OCI-LY1 (cell line): Measurements from ENCODE around the gene FARSA.

Experiments
- H2AFZ ChIP-seq: fragments of 200-600 bp; sonication (generic), shearing (Covaris generic); 2 replicates; pipeline ENCODE4 v1.6.0; 2014; ENCODE audit warnings: antibody characterized with exemption, mild to moderate bottlenecking, low read length
- H3F3A ChIP-seq: fragments of 200-600 bp; sonication (generic), shearing (Covaris generic); 2 replicates; pipeline ENCODE4 v1.6.0; 2014; ENCODE audit warnings: mild to moderate bottlenecking, antibody characterized with exemption, low read length, moderate library complexity; ENCODE audit not compliant: insufficient read depth
- H3K27ac ChIP-seq: fragments of 200-600 bp; sonication (generic); 2 replicates; pipeline ENCODE4 v1.5.1; 2014; ENCODE audit warnings: low read length, mixed run types, mild to moderate bottlenecking, low read depth; ENCODE audit not compliant: poor library complexity, severe bottlenecking
- H3K27me3 ChIP-seq: fragments of 200-600 bp; sonication (generic); 2 replicates; pipeline ENCODE4 v1.6.0; 2014; ENCODE audit warnings: antibody characterized with exemption, mild to moderate bottlenecking, low read length, moderate library complexity; ENCODE audit not compliant: insufficient read depth
- H3K36me3 ChIP-seq: fragments of 200-600 bp; sonication (generic); 2 replicates; pipeline ENCODE4 v1.6.1; 2014; ENCODE audit warnings: mild to moderate bottlenecking, antibody characterized with exemption, low read length, moderate library complexity, mixed read lengths; ENCODE audit not compliant: insufficient read depth
- H3K4me1 ChIP-seq: fragments of 200-600 bp; sonication (generic); 2 replicates; pipeline ENCODE4 v1.5.1; 2014; ENCODE audit warnings: mild to moderate bottlenecking, low read length, moderate library complexity; ENCODE audit not compliant: insufficient read depth, severe bottlenecking
- H3K4me2 ChIP-seq: fragments of 200-600 bp; sonication (generic), shearing (Covaris generic); 2 replicates; pipeline ENCODE4 v1.6.1; 2014; ENCODE audit warnings: low read length
- H3K4me3 ChIP-seq: fragments of 200-600 bp; sonication (generic); 2 replicates; pipeline ENCODE4 v1.5.1; 2014; ENCODE audit warnings: low read length, low read depth, mild to moderate bottlenecking, mixed read lengths; ENCODE audit not compliant: poor library complexity, severe bottlenecking
- H3K79me2 ChIP-seq: fragments of 200-600 bp; shearing (Covaris generic); 2 replicates; pipeline ENCODE4 v1.6.1; 2016; ENCODE audit warnings: mixed run types, low read length, mixed read lengths; ENCODE audit not compliant: insufficient read depth
- H3K9ac ChIP-seq: fragments of 200-600 bp; sonication (generic), shearing (Covaris generic); 2 replicates; pipeline ENCODE4 v1.6.1; 2014; ENCODE audit warnings: mild to moderate bottlenecking, low read length, mixed read lengths
- H3K9me2 ChIP-seq: fragments of 200-600 bp; sonication (generic), shearing (Covaris generic); 2 replicates; pipeline ENCODE4 v1.6.1; 2014; ENCODE audit warnings: low read depth, mild to moderate bottlenecking, low read length, mixed read lengths
- H3K9me3 ChIP-seq: fragments of 200-600 bp; shearing (Covaris generic); 2 replicates; pipeline ENCODE4 v1.6.1; 2014; ENCODE audit warnings: low read length, mixed read lengths
- H4K20me1 ChIP-seq: fragments of 200-600 bp; sonication (generic), shearing (Covaris generic); 2 replicates; pipeline ENCODE4 v1.6.0; 2016; ENCODE audit warnings: mild to moderate bottlenecking, low read length; ENCODE audit not compliant: insufficient read depth
- EZH2 ChIP-seq: fragments of 200-600 bp; sonication (generic), shearing (Covaris generic); IDR thresholded peaks from 2 replicates; pipeline ENCODE4 v1.8.0; 2017; ENCODE audit warnings: borderline replicate concordance, mixed run types, mild to moderate bottlenecking, antibody characterized with exemption, low read length, moderate library complexity, mixed read lengths
- TF ChIP-seq, protein P1 (sequence below): fragments of 200-600 bp; sonication (generic), shearing (Covaris generic); IDR thresholded peaks from 2 replicates; pipeline ENCODE4 v1.5.1; 2017; ENCODE audit warnings: mild to moderate bottlenecking, antibody characterized with exemption, low read length, moderate library complexity, mixed read lengths

FARSA gene

DNA sequence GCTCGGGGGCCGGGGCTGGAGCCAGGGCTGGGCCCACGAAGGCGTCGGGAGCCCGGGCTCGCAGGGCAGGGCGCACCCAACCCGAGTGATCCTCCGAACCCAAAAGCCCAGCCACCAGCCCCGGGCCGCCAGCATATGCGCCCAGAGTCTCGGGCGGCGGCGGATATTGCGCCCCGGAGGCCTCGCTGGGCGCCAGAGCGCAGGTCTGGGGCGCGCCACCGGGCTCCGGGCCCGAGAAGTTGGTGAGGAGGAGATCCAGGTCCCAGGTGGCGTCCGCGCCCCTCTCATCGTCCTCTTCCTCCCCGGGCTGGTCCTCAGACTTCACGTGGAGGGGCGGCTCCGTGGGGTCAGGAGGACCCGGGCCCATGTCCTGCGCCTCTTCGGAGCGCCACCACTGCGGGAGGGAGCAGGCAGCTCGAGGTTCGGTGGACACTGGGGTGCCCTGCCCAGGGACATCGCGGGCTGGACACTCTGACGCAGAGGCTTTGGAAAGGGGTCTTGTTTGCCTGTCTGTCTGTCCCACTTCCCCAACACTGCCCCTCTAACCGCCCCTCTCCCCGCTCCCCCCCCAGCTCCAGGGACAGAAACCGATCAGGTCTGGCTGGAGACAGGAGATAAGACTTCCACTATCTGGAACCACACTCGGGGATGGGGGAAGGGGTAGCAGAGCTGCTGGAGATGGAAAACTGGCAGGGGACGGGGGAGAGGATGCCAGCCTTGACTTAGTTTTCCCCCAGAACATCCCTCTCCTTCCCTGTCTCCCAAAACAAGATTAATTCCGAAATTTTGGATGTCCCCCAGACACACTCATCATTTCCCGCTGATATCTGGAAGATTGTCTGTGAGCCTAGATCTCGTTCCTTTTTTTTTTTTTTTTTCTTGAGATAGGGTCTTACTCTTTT, 47.5 kb downstream of the FARSA start:
- Histone ChIP-seq H2AFZ (no peak overlapping the region), H3K9ac (peak overlapping the region; percentile 54), H3K27ac (no peak overlapping the region), H3K27me3 (no peaks in the 10 kb centered on the region), H3K79me2 (no peaks in the 10 kb centered on the region), H3K9me2 (no peaks in the 10 kb centered on the region), H3K4me3 (peak overlapping the region; percentile 61), H4K20me1 (no peaks in the 10 kb centered on the region), H3K4me2 (peak overlapping the region; percentile 76), H3K9me3 (peaks cover 7% of the 10 kb centered on the region; the same call in 1 of the 2 replicates), H3K36me3 (no peaks in the 10 kb centered on the region; the same call in 1 of the 2 replicates), H3F3A (no peaks in the 10 kb centered on the region), H3K4me1 (peaks cover 24% of the 10 kb centered on the region)
- TF ChIP-seq EZH2 = no peak
- TF ChIP-seq, protein P1, sequence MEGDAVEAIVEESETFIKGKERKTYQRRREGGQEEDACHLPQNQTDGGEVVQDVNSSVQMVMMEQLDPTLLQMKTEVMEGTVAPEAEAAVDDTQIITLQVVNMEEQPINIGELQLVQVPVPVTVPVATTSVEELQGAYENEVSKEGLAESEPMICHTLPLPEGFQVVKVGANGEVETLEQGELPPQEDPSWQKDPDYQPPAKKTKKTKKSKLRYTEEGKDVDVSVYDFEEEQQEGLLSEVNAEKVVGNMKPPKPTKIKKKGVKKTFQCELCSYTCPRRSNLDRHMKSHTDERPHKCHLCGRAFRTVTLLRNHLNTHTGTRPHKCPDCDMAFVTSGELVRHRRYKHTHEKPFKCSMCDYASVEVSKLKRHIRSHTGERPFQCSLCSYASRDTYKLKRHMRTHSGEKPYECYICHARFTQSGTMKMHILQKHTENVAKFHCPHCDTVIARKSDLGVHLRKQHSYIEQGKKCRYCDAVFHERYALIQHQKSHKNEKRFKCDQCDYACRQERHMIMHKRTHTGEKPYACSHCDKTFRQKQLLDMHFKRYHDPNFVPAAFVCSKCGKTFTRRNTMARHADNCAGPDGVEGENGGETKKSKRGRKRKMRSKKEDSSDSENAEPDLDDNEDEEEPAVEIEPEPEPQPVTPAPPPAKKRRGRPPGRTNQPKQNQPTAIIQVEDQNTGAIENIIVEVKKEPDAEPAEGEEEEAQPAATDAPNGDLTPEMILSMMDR = no peak; the same call in 1 of the 2 replicates

DNA sequence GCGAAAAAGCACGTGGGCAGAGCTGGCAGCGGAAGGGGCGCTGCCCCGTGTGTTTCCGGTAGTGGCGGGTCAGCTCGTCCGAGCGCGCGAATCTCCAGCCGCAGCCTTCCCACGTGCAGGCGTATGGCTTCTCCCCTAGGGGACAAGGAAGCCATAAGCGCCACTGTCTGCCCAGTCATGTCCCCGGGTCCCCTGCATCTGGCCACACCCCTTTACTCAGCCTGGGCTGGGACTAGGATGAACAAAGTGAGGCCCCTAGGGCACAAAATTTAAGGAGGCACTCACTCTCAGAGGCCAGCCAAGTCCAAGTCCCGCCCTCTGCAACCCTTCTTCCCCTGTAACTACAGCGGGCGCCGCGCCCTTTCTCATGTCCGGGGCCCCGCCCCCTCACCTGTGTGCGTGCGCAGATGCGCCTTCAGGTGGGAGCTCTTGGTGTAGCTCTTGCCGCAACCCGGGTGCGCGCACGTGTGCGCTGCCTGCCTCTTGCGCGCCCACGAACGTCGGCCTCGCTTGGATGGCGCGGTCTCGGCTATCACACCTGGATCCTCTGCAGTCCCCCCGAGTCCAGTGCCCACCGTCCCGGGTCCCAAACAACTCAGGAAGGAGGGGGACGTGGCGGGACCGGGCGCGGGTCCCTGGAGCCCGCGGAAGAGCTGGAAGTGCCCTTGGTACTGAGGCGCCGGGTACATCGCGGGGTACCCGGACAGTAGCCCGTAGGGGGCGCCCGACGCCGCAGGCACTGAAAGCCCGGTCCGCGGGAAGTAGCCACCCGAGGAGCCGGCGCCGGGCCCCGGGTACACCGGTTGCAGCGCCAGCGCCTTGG, 48.4 kb downstream of the FARSA start:
- peak overlapping the region; percentile 54 for H3K9ac ChIP-seq
- H3K27ac ChIP-seq = no peak overlapping the region
- H3K27me3 ChIP-seq = no peaks in the 10 kb centered on the region
- no peak overlapping the region for H2AFZ ChIP-seq
- H3K36me3 ChIP-seq = no peaks in the 10 kb centered on the region; the same call in 1 of the 2 replicates
- no peaks in the 10 kb centered on the region for H3K79me2 ChIP-seq
- H3K9me3 ChIP-seq = peaks cover 7% of the 10 kb centered on the region; the same call in 1 of the 2 replicates
- no peaks in the 10 kb centered on the region for H4K20me1 ChIP-seq
- peaks cover 27% of the 10 kb centered on the region for H3K4me1 ChIP-seq
- peak overlapping the region; percentile 61 for H3K4me3 ChIP-seq
- peak overlapping the region; percentile 76 for H3K4me2 ChIP-seq
- H3K9me2 ChIP-seq = no peaks in the 10 kb centered on the region
- H3F3A ChIP-seq = no peaks in the 10 kb centered on the region
- TF ChIP-seq, protein P1 = peak; percentile 71
- no peak for TF ChIP-seq EZH2

DNA sequence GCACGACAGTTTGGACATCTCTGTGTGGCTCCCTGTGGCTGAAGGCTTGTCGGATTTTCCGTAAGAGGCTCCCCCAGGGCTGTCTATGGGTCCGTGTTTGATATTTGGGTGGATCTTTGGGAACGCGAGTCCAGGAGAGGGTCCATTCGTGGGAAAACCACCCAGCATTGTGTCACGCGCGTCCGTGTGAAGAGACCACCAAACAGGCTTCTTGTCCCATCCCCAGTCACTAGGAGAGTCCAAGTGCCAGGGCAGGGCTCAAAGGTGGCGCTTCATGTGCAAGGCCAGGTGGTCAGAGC, 48.9 kb downstream of the FARSA start:
- H3K4me2 ChIP-seq = peak overlapping the region; percentile 76; the same call in 1 of the 2 replicates
- no peaks in the 10 kb centered on the region for H4K20me1 ChIP-seq

More for the DNA sequence above, 48.9 kb downstream of the FARSA start:
- Histone ChIP-seq H3K9me2 (no peaks in the 10 kb centered on the region), H3K9me3 (peaks cover 7% of the 10 kb centered on the region; the same call in 1 of the 2 replicates), H3K27ac (no peak overlapping the region), H3K4me1 (peaks cover 32% of the 10 kb centered on the region), H2AFZ (no peak overlapping the region), H3K9ac (no peak overlapping the region), H3K36me3 (no peaks in the 10 kb centered on the region; the same call in 1 of the 2 replicates), H3K4me3 (peak overlapping the region; percentile 61), H3K27me3 (no peaks in the 10 kb centered on the region), H3F3A (no peaks in the 10 kb centered on the region), H3K79me2 (no peaks in the 10 kb centered on the region)
- TF ChIP-seq, protein P1 = no peak
- no peak for TF ChIP-seq EZH2
